GM12801 (cell line): Measurements from ENCODE around the gene WDR31.

Source experiments
- TF ChIP-seq, protein P1 (sequence below): IDR thresholded peaks from one replicate; pipeline ENCODE4 v1.5.1; 2011; ENCODE audit warnings: control low read depth; ENCODE audit not compliant: insufficient read length; ENCODE audit errors: extremely low read depth

The WDR31 gene

GRCh38 chr9:113269355-113269754, 70.7 kb downstream of the WDR31 start:
- TF ChIP-seq, protein P1, sequence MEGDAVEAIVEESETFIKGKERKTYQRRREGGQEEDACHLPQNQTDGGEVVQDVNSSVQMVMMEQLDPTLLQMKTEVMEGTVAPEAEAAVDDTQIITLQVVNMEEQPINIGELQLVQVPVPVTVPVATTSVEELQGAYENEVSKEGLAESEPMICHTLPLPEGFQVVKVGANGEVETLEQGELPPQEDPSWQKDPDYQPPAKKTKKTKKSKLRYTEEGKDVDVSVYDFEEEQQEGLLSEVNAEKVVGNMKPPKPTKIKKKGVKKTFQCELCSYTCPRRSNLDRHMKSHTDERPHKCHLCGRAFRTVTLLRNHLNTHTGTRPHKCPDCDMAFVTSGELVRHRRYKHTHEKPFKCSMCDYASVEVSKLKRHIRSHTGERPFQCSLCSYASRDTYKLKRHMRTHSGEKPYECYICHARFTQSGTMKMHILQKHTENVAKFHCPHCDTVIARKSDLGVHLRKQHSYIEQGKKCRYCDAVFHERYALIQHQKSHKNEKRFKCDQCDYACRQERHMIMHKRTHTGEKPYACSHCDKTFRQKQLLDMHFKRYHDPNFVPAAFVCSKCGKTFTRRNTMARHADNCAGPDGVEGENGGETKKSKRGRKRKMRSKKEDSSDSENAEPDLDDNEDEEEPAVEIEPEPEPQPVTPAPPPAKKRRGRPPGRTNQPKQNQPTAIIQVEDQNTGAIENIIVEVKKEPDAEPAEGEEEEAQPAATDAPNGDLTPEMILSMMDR: no peak

DNA sequence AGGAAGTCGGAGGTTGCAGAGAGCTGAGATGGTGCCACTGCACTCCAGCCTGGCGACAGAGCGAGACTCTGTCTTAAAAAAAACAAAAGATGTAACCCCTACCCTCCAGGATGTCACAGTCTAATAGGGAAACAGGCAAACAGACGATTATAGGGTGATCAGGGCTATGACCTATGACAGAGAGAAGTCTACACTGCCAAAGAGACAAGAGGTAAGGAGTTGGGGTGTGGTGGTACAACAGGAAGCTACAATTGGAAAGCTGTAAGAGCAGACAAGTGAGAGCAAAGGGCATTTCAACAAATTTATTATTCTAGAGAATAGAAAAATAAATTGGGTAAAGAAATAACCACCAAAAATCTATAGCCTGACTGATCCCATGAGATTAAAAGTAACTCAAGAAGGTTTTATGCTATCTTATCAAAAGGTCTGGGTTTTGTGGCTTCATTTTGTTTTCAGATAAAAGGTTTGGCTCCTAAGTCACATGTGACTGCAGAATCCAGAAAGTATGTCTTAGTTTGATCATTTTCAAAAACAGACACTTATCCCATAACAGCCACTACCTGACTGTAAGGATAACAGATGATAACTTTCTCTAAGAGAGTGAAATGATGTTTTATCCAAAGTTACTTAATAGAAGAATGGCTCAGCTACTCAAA, 72.0 kb downstream of the WDR31 start:
- TF ChIP-seq, protein P1: no peak

- TF ChIP-seq, protein P1: no peak
Observed at GRCh38 chr9:113266174-113266573, 73.9 kb downstream of the WDR31 start.
